HG03354 (cell line): ENCODE results near the gene TTC33.
"Not testable (repeated sequence)": the region's sequence is repeated elsewhere in the genome, so short reads cannot be mapped to it uniquely, and the experiment has no call there.

Experiments used
- ATAC-seq: cut with Tn5 transposase; IDR thresholded peaks from one replicate; pipeline ENCODE4 v1.9.1; 2021; ENCODE audit warnings: mild to moderate bottlenecking; ENCODE audit not compliant: unreplicated experiment, poor library complexity, severe bottlenecking

The TTC33 gene, protein sequence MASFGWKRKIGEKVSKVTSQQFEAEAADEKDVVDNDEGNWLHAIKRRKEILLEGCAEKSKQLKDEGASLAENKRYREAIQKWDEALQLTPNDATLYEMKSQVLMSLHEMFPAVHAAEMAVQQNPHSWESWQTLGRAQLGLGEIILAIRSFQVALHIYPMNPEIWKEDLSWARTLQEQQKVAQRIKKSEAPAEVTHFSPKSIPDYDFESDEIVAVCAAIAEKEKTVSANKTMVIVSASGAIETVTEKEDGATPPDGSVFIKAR

GRCh38 chr5:40755407-40756365 lies at the start of gene TTC33:
Gene TTC33, minus strand, starts transcription at chr5:40755961. Its CDS starts 8,943 bp downstream, at chr5:40747018.
- ATAC-seq = peak; percentile 88

- no peak for ATAC-seq
These were observed 46.2 kb upstream of the TTC33 start for GRCh38 chr5:40801771-40802562.

- ATAC-seq = no peak
These were observed 43.5 kb upstream of the TTC33 start for GRCh38 chr5:40799258-40799657.

- ATAC-seq = no peak
These were observed 43.0 kb upstream of the TTC33 start for GRCh38 chr5:40798801-40799210.

- peak; percentile 95 for ATAC-seq
These were observed 42.4 kb upstream of the TTC33 start, which contains the start of gene PRKAA1 for GRCh38 chr5:40798012-40798800. Gene PRKAA1, minus strand, starts transcription at chr5:40798374. Its CDS starts 185 bp downstream, at chr5:40798189.

- peak; percentile 50 for ATAC-seq
These were observed 41.7 kb upstream of the TTC33 start for GRCh38 chr5:40797273-40798011.

GRCh38 chr5:40796487-40796889 lies 40.7 kb upstream of the TTC33 start:
- ATAC-seq = no peak

DNA sequence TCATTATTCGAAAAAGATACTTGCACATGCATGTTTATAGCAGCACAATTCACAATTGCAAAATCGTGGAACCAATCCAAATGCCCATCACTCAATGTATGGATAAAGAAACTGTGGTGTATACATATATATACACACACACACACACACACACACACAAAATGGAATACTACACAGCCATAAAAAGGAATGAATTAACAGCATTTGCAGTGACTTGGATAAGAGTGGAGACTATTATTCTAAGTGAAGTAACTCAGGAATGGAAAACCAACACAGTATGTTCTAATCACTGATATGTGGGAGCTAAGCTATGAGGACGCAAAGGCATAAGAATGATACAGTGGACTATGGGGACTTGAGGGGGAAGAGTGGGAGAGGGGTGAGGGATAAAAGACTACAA lies 39.1 kb upstream of the TTC33 start:
- not testable (repeated sequence) for ATAC-seq

DNA sequence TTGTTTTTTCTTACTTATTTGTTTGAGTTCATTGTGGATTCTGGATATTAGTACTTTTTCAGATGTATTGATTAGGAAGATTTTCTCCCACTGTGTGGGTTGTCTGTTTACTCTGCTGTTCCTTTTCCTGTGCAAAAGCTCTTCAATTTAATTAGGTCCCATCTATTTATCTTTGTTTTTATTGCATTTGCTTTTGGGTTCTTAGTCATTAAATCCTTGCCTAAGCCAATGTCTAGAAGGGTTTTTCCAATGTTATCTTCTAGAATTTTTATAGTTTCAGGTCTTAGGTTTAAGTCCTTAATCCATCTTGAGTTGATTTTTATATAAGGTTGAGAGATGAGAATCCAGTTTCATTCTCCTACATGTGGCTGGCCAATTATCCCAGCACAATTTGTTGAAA lies 38.6 kb upstream of the TTC33 start:
- ATAC-seq = not testable (repeated sequence)

GRCh38 chr5:40792691-40793090 lies 36.9 kb upstream of the TTC33 start:
- ATAC-seq = not testable (repeated sequence)

- ATAC-seq = no peak
These were observed 36.0 kb upstream of the TTC33 start for GRCh38 chr5:40791715-40792139.

GRCh38 chr5:40790947-40791593 lies 35.3 kb upstream of the TTC33 start:
- ATAC-seq = no peak

GRCh38 chr5:40788941-40789340 lies 33.2 kb upstream of the TTC33 start:
- ATAC-seq = not testable (repeated sequence)

DNA sequence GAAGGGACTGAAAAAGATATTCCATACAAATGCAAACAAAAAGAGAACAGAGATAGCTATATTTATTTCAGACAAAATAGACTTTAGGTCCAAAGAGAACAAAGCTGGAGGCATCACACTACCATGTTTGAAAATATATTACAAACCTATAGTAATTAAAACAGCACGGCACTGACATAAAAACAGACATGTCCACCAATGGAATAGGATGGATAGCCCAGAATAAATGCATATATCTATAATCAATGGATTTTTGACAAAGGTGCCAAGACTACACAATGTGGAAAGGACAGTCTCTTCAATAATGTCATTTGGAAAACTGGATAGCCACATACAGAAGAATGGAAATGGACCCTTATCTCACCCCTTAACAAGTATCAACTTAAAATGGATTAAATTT lies 32.2 kb upstream of the TTC33 start:
- no peak for ATAC-seq

DNA sequence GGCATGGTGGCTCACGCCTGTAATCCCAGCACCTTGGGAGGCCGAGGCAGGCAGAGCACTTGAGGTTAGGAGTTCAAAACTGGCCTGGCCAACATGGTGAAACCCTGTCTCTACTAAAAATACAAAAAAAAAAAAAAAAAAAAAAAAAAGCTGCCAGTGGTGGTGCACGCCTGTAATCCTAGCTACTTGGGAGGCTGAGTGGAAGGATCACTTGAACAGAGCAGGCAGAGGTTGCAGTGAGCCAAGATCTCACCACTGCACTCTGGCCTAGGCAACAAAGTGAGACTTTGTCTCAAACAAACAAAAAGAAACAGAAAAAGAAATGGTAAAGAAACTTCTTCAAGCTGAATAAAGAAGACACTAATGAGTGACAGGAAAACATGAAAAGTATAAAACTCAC lies 30.9 kb upstream of the TTC33 start:
- ATAC-seq = not testable (repeated sequence)

GRCh38 chr5:40784916-40785315 lies 29.2 kb upstream of the TTC33 start:
- ATAC-seq = no peak

GRCh38 chr5:40784027-40784653 lies 28.4 kb upstream of the TTC33 start:
- peak; percentile 54 for ATAC-seq
